ENCODE data around the gene CCL1. TPM values are rescaled to one million over a fixed set of nuclear protein-coding genes. Genes with fewer than 3 reads are reported as not detected.

The CCL1 gene
- total and polyA plus RNA-seq, 2 of the 4 experiments (the other 2 are of a cell fraction): not detected

DNA sequence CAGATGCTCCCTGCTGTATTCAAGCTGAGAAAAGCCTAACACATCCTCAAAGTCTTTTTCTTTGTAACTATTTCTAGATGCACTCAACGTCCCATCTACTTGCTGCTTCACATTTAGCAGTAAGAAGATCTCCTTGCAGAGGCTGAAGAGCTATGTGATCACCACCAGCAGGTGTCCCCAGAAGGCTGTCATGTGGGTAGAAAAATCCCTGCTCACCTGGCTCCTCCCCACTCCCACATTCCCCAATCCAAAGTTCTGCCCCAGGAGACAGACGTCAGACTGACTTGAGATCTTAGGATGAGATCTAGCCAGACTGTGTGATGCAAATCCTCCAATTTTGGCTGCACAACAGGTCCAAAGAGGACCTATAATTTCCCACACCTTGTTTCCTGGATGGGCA is 5.6 kb downstream of the CCL1 start:
- Histone ChIP-seq H3K18ac (ENCODE audit: low read depth, low read length) (no peak overlapping the region), H4K8ac (ENCODE audit: low read depth in 2 of 2, low read length in 2 of 2) (no peak overlapping the region), H2BK120ac (ENCODE audit: low read depth, low read length) (no peak overlapping the region), H2AK5ac (ENCODE audit: low read depth, low read length) (no peak overlapping the region), H3K56ac (ENCODE audit: extremely low read depth, insufficient read depth, low read length) (no peak overlapping the region), H3K27ac (ENCODE audit: insufficient read depth, low read length) (no peak overlapping the region), H2BK15ac (ENCODE audit: low read depth, low read length) (no peak overlapping the region; the same call in 1 of the 3 replicates), H2AK9ac (replicated peaks; ENCODE audit: low read depth, low read length, poor library complexity) (no peak overlapping the region), H4K5ac (ENCODE audit: low read depth, low read length) (no peak overlapping the region), H3K9ac (ENCODE audit: low read depth, low read length) (no peak overlapping the region), H4K20me1 (ENCODE audit: insufficient read depth, low read length) (no peaks in the 10 kb centered on the region), H2BK20ac (ENCODE audit: low read depth, low read length) (no peak overlapping the region), H3K27me3 (ENCODE audit: control insufficient read depth, insufficient read depth, low read length) (peaks cover 3% of the 10 kb centered on the region; the same call in 1 of the 2 replicates), H3K9me3 (ENCODE audit: control insufficient read depth, insufficient read depth, low read length) (peaks cover 2% of the 10 kb centered on the region), H3K4me3 (ENCODE audit: insufficient read depth, low read depth, low read length) (no peak overlapping the region), H3K4me1 (ENCODE audit: control insufficient read depth, insufficient read depth, low read length) (peaks cover 6% of the 10 kb centered on the region), H3K4ac (ENCODE audit: low read depth, low read length) (no peak overlapping the region), H2BK5ac (ENCODE audit: low read depth, low read length, poor library complexity, severe bottlenecking) (no peak overlapping the region), H4K91ac (ENCODE audit: insufficient read depth, low read depth, low read length) (peak overlapping the region; percentile 15; the same call in 1 of the 2 replicates), H3K23ac (ENCODE audit: low read depth, low read length) (no peak overlapping the region), H3K79me1 (ENCODE audit: low read depth in 1 of 2, low read length in 2 of 2) (no peaks in the 10 kb centered on the region), H3K4me2 (ENCODE audit: low read depth, low read length) (no peak overlapping the region), H2AFZ (replicated peaks; ENCODE audit: low read length, poor library complexity) (no peak overlapping the region), H3K14ac (replicated peaks; ENCODE audit: low read depth, low read length) (no peak overlapping the region), H3K36me3 (ENCODE audit: control insufficient read depth, insufficient read depth, low read length) (no peaks in the 10 kb centered on the region), H3K9me1 (ENCODE audit: insufficient read depth, low read length) (no peaks in the 10 kb centered on the region)
- TF ChIP-seq RAD21 (IDR thresholded peaks at IDR 0.05; ENCODE audit: low read length) (no peak), SMC3 (IDR thresholded peaks at IDR 0.05; ENCODE audit: low read depth, low read length) (no peak), NFE2L2 (IDR thresholded peaks at IDR 0.05; ENCODE audit: low read depth, low read length) (no peak), ELK1 (IDR thresholded peaks at IDR 0.05; ENCODE audit: borderline replicate concordance, low read depth, low read length) (no peak), CTCF (conservative IDR thresholded peaks at IDR 0.05; ENCODE audit: low read depth, low read length) (no peak), RFX5 (IDR thresholded peaks at IDR 0.05; ENCODE audit: low read depth, low read length) (no peak), FOS (IDR thresholded peaks at IDR 0.05; ENCODE audit: low read depth, low read length) (no peak), CHD1 (IDR thresholded peaks at IDR 0.05; ENCODE audit: low read depth, low read length) (no peak), MXI1 (IDR thresholded peaks at IDR 0.05; ENCODE audit: borderline replicate concordance, low read depth, low read length) (no peak)
- intact Hi-C loops (cut with micrococcal nuclease): no loop called here
- in situ Hi-C loops (cut with MboI; ENCODE audit: low sequenced_read_pairs): loop anchor here (5.0 kb wide), 1 partner anchor 50 kb away; no protein-coding TSS in a partner anchor
- CTCF ChIA-PET: interaction anchor here (1.6 kb wide), 1 partner anchor 51 kb away, joined by 5 read pairs; no protein-coding TSS in a partner anchor
- DNase-seq: no peak
- POLR2A ChIA-PET (ENCODE audit: unreplicated experiment): no interaction called here
- BruUV-seq (replicated peaks): no TSS peak
- no CpG with 5 or more reads among the region's 2 CpGs for WGBS, 2 experiments (ENCODE audit: extremely low coverage in 2 of 2, insufficient read length in 1 of 2)
- dilution Hi-C loops (cut with HindIII; ENCODE audit: low sequenced_read_pairs, unreplicated experiment): no loop called here
- no peak for ATAC-seq (ENCODE audit: low read depth)

All from IMR-90 (cell line).